NB4 (cell line): Measurements from ENCODE around the gene RYR3.

Experiments used
- POLR2A ChIP-seq: IDR thresholded peaks from 2 replicates; pipeline ENCODE4 v1.6.1; 2011; ENCODE audit warnings: mild to moderate bottlenecking; ENCODE audit not compliant: insufficient read length; ENCODE audit errors: extremely low read depth
- TF ChIP-seq, protein P1 (sequence below): IDR thresholded peaks from one replicate; pipeline ENCODE4 v1.5.1; 2012; ENCODE audit warnings: low read depth, low read length
- TF ChIP-seq, protein P2 (sequence below): IDR thresholded peaks from 2 replicates; pipeline ENCODE4 v1.6.1; 2011; ENCODE audit warnings: low read depth, low read length

DNA sequence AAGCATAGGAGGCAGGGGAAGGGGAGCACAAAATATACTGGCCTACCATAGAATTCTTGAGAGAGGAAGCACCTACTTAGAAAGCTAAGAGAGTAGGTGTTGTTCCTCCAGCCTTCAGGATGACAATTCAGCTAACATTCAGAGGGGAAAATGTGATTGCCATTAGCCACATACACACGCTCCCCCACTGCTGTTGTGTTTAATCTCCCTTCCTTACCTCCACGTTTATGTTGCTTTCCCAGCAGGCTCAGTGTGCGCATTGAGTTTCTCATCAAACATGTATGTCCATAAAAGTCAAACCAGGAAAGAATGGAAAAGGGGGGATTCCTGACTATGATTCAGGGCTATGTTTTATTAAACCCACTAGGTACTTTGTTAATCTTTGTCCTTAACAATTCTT is 512.4 kb downstream of the RYR3 start:
- TF ChIP-seq, protein P1, sequence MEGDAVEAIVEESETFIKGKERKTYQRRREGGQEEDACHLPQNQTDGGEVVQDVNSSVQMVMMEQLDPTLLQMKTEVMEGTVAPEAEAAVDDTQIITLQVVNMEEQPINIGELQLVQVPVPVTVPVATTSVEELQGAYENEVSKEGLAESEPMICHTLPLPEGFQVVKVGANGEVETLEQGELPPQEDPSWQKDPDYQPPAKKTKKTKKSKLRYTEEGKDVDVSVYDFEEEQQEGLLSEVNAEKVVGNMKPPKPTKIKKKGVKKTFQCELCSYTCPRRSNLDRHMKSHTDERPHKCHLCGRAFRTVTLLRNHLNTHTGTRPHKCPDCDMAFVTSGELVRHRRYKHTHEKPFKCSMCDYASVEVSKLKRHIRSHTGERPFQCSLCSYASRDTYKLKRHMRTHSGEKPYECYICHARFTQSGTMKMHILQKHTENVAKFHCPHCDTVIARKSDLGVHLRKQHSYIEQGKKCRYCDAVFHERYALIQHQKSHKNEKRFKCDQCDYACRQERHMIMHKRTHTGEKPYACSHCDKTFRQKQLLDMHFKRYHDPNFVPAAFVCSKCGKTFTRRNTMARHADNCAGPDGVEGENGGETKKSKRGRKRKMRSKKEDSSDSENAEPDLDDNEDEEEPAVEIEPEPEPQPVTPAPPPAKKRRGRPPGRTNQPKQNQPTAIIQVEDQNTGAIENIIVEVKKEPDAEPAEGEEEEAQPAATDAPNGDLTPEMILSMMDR = no peak
- TF ChIP-seq, protein P2, sequence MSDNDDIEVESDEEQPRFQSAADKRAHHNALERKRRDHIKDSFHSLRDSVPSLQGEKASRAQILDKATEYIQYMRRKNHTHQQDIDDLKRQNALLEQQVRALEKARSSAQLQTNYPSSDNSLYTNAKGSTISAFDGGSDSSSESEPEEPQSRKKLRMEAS = no peak
- TF ChIP-seq POLR2A = no peak
